Hepatocyte (in vitro differentiated cells): ENCODE results near the gene IRF7.

Source experiments
- EZH2 ChIP-seq: fragments of 200-600 bp; sonication (generic); IDR thresholded peaks from 2 replicates; pipeline ENCODE4 v1.6.1; 2016; ENCODE audit warnings: antibody characterized with exemption, mild to moderate bottlenecking, borderline replicate concordance
- EZH2phosphoT487 ChIP-seq: fragments of 200-600 bp; sonication (generic); IDR thresholded peaks from one replicate; pipeline ENCODE4 v1.6.1; 2018; ENCODE audit warnings: antibody characterized with exemption, mild to moderate bottlenecking, low read depth, moderate library complexity; ENCODE audit not compliant: unreplicated experiment, severe bottlenecking
- TF ChIP-seq, protein P1 (sequence below): fragments of 200-600 bp; sonication (generic); IDR thresholded peaks from 2 replicates; pipeline ENCODE4 v1.5.1; 2016; ENCODE audit warnings: antibody characterized with exemption, mild to moderate bottlenecking; ENCODE audit not compliant: poor library complexity

DNA sequence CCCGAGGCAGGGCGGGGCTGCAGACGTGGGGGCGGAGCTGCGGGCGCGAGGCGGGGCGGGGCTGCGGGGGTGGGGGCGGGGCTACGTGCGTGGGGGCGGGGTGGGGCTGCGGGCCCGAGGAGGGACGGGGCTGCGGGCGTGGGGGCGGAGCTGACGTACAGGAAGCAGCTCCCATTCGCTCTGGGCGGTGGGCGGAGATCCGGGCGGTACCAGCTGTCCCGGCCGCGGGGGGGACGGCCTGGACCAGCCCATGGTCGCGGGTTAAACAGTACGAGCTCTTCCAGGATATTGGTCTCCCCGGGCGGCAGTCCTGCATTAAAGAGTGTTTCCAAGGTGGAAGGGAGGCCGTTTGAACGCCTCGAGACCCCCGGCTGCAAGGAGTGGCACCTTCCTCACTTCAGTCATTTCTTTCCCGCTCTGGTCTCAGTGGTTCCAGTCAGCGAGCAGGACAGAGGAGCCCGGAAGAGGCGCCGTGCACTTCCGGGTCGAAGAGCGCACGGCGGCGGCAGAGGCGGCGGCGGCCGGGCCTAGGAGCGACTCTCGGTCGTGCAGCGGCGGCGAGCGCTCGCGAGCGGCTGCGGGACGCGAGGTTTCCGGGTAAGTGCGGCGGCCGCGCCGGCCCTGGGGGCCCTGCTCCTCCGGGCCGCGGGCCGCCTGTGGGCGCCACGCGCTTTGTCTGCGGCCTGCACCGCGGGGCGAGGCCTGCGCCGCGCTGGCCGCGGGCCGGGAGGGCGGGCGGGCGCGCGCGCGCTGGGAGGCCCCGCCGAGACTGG, 39.6 kb downstream of the IRF7 start, which contains the start of gene PHRF1:
- TF ChIP-seq, protein P1, sequence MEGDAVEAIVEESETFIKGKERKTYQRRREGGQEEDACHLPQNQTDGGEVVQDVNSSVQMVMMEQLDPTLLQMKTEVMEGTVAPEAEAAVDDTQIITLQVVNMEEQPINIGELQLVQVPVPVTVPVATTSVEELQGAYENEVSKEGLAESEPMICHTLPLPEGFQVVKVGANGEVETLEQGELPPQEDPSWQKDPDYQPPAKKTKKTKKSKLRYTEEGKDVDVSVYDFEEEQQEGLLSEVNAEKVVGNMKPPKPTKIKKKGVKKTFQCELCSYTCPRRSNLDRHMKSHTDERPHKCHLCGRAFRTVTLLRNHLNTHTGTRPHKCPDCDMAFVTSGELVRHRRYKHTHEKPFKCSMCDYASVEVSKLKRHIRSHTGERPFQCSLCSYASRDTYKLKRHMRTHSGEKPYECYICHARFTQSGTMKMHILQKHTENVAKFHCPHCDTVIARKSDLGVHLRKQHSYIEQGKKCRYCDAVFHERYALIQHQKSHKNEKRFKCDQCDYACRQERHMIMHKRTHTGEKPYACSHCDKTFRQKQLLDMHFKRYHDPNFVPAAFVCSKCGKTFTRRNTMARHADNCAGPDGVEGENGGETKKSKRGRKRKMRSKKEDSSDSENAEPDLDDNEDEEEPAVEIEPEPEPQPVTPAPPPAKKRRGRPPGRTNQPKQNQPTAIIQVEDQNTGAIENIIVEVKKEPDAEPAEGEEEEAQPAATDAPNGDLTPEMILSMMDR: no peak
- TF ChIP-seq EZH2phosphoT487 (no peak), EZH2 (no peak)
